Measurements from ENCODE around the gene SRL. TPM values are rescaled to one million over a fixed set of nuclear protein-coding genes. Genes with fewer than 3 reads are reported as not detected.

SRL gene
- total and polyA plus RNA-seq, 8 donors, result 0.12 to 0.42 (median 0.23) TPM

DNA sequence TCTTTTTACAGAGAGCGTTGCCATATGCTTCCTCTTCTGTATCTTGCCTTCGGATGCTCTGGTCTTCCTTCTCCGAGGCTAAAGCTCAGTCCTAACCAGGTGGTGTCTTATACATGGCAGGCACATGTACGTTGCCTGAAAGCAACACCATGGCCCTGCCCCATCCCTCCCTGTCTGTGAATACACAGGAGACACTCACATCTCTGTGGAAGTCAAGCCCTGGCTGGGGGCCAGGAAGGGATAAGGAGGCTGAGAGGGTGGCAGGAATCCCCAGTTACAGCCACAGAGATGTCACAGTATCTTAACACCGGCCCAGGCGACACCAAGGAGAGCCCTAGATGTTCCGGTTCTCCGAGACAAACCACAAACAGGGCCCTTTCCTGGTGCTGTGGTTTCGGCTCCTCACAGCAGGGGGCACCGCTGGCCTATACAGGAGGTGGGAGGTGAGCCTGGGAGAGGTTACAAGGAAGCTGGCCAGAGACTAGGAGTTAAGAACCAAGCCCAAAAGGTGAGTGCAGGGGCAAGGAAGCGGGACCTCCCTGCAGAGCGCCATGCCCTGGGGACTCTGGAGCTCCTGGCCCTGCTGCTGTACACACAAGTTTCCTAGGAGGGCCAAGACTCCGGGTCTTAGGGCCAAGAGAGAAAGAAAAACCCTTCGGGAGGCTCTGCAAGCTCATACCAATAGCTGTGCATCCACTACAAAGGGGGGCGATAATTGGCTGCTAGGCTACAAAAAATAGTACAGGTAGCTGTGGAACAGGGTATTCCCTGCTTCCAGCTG lies 41.7 kb downstream of the SRL start:
- intact Hi-C loops (cut with DNase I), result loop anchor here in 2 of 3 donors (5.0 to 10.0 kb wide), 2 partner anchors 132 to 205 kb away; no protein-coding TSS in a partner anchor
- Histone ChIP-seq H3K36me3 (no peaks in the 10 kb centered on the region), H3K9me3 (no peaks in the 10 kb centered on the region), H3K27me3 (no peaks in the 10 kb centered on the region), H3K4me1 (peaks cover 0 to 3% (median 0%) of the 10 kb centered on the region in 3 donors), H3K4me3 (no peak overlapping the region), H3K27ac (no peak overlapping the region)
- ATAC-seq, result peak; percentile 87 to 100 (median 98)
- TF ChIP-seq, protein P1, sequence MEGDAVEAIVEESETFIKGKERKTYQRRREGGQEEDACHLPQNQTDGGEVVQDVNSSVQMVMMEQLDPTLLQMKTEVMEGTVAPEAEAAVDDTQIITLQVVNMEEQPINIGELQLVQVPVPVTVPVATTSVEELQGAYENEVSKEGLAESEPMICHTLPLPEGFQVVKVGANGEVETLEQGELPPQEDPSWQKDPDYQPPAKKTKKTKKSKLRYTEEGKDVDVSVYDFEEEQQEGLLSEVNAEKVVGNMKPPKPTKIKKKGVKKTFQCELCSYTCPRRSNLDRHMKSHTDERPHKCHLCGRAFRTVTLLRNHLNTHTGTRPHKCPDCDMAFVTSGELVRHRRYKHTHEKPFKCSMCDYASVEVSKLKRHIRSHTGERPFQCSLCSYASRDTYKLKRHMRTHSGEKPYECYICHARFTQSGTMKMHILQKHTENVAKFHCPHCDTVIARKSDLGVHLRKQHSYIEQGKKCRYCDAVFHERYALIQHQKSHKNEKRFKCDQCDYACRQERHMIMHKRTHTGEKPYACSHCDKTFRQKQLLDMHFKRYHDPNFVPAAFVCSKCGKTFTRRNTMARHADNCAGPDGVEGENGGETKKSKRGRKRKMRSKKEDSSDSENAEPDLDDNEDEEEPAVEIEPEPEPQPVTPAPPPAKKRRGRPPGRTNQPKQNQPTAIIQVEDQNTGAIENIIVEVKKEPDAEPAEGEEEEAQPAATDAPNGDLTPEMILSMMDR (IDR thresholded peaks at IDR 0.05), result peak; percentile 16 to 66 (median 54)
- peak; percentile 60 to 88 (median 77) for DNase-seq
- 35 to 38% methylated on average over 15 of the region's 15 CpGs for WGBS, 2 donors
- FAIRE-seq, result no peak

DNA sequence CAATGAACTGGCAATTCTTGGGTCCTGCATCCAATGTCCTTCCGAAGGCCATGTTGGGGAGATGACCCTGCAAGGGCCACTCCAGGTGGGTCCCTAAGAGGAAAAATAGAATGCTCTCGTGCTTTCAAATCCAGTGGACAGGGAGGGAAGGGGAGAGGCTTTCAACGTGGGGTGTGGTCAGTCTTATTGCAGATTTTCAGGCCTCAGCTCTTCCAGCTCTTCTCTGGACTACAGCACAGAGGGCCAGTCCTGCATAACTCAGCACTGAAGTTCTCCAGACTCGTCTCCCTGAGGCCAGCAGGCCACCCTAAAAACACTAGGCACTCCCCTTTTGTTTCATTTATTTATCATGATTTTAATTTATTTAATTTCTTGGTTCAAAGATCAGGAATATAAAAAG lies 43.1 kb downstream of the SRL start:
- H3K4me1 ChIP-seq, result peaks cover 0 to 3% (median 0%) of the 10 kb centered on the region in 3 donors
- DNase-seq, result no peak
- H3K36me3 ChIP-seq, result no peaks in the 10 kb centered on the region
- TF ChIP-seq, protein P1 (IDR thresholded peaks at IDR 0.05), result no peak
- H3K27ac ChIP-seq, result no peak overlapping the region
- WGBS, 2 donors, result 61 to 63% methylated on average over 4 of the region's 4 CpGs
- H3K4me3 ChIP-seq, result no peak overlapping the region
- ATAC-seq, result no peak
- no peaks in the 10 kb centered on the region for H3K27me3 ChIP-seq
- no peak for FAIRE-seq
- intact Hi-C loops (cut with DNase I), result loop anchor here in 1 of 3 donors (5.0 kb wide), 1 partner anchor 133 kb away; no protein-coding TSS in a partner anchor
- H3K9me3 ChIP-seq, result no peaks in the 10 kb centered on the region

DNA sequence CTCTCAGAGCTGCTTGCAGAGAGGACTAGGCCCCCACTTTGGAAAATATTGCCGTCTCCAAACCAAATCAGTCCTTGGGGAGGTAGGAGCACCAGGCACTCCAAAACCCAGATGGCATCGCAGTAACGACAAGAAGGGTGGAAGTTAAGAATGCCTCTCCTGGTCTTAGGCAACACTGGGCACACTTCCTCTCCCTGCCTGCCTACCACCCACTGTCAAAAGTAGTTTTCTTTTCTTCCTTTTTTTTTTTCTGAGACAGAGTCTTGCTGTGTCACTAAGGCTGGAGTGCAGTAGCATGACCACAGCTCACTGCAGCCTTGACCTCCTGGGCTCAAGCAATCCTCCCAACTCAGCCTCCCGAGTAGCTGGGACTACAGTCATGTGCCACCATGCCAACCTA lies 47.2 kb downstream of the SRL start:
- TF ChIP-seq, protein P1 (IDR thresholded peaks at IDR 0.05), result no peak
- H3K36me3 ChIP-seq, result no peaks in the 10 kb centered on the region
- H3K27me3 ChIP-seq, result no peaks in the 10 kb centered on the region
- H3K9me3 ChIP-seq, result no peaks in the 10 kb centered on the region
- intact Hi-C loops (cut with DNase I), result loop anchor here in 1 of 3 donors (5.0 kb wide), 1 partner anchor 138 kb away; no protein-coding TSS in a partner anchor
- no peaks in the 10 kb centered on the region for H3K4me1 ChIP-seq
- no peak overlapping the region for H3K27ac ChIP-seq
- DNase-seq, result no peak
- ATAC-seq, result peak in 2 of 4 donors; percentile 53 to 69
- H3K4me3 ChIP-seq, result no peak overlapping the region
- no peak for FAIRE-seq
- WGBS, 2 donors, result 80 to 90% methylated on average over 4 of the region's 4 CpGs

DNA sequence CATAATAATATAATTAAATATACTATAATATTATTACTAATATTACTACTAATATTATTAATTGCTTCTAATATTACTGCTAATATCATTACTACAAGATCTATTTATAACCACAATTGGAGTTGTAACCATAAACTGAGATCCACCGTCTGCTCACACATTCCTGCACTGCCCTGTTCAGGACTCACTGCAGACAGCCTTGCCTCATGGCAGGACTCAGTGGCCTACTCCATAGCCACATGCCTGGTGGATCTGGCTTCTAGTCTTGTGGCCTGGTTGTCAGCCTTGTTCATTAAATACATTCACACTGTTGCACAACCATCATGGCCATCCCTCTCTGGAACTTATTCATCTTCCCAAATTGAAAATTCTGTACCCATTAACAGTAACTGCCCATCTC lies 48.0 kb downstream of the SRL start:
- TF ChIP-seq, protein P1 (IDR thresholded peaks at IDR 0.05), result no peak
- Histone ChIP-seq H3K4me1 (no peaks in the 10 kb centered on the region), H3K36me3 (no peaks in the 10 kb centered on the region), H3K27ac (no peak overlapping the region), H3K4me3 (no peak overlapping the region), H3K27me3 (no peaks in the 10 kb centered on the region), H3K9me3 (no peaks in the 10 kb centered on the region)
- FAIRE-seq (no peak), DNase-seq (no peak), ATAC-seq (no peak)
- WGBS, 2 donors, result 85 to 86% methylated on average over 1 of the region's 1 CpG
- intact Hi-C loops (cut with DNase I), result no loop called here

DNA sequence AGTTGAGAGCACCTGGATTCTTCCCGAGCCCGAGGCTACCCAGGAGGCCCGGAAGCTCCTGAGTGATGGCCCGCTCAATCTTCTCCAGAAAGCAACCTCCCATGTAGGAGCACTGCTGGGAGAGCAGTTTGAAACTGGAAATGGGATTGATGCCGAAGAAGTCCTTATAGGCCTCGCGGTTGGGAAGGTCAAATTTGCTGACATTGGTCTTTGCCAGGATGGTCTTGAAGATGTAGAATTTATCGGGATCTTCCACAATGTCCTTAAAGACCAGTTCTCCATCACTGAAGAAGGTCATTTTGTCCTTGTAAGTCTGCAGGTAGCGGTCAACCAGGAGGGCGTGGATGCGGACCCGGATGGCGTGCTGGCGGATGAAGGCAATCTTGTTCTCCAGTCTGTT lies 49.7 kb downstream of the SRL start:
- FAIRE-seq (no peak), ATAC-seq (no peak), DNase-seq (no peak)
- Histone ChIP-seq H3K9me3 (no peaks in the 10 kb centered on the region), H3K36me3 (no peaks in the 10 kb centered on the region), H3K4me1 (no peaks in the 10 kb centered on the region), H3K27me3 (no peaks in the 10 kb centered on the region), H3K4me3 (no peak overlapping the region), H3K27ac (no peak overlapping the region)
- TF ChIP-seq, protein P1 (IDR thresholded peaks at IDR 0.05), result no peak
- intact Hi-C loops (cut with DNase I), result no loop called here
- 90 to 91% methylated on average over 14 of the region's 14 CpGs for WGBS, 2 donors
